NCI-H2227 (cell line): ENCODE measurements around the gene RPS6KC1.
"Not testable (repeated sequence)": the region's sequence is repeated elsewhere in the genome, so short reads cannot be mapped to it uniquely, and the experiment has no call there.

Experiments used
- DNase-seq: peaks from one replicate; lab custom pipeline; 2025; ENCODE audit not compliant: unreplicated experiment; lab: John Stamatoyannopoulos, UW

The RPS6KC1 gene

GRCh38 chr1:213138391-213138790 lies 87.3 kb downstream of the RPS6KC1 start:
- DNase-seq, result no peak

DNA sequence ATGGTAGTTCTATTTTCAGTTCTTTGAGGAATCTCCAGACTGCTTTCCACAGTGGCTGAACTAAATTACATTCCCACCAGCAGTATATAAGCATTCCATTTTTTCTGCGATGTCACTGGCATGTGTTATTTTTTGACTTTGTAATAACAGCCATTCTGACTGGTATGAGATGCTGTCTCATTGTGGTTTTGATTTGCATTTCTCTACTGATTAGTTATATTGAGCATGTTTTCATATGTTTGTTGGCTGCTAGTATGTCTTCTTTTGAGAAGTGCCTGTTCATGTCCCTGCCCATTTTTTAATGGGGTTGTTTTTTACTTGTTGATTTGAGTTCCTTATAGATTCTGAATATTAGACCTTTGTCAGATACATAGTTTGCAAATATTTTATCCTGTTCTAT lies 87.9 kb downstream of the RPS6KC1 start:
- DNase-seq, result no peak

GRCh38 chr1:213148905-213149304 lies 97.9 kb downstream of the RPS6KC1 start:
- no peak for DNase-seq

GRCh38 chr1:213150090-213150489 lies 99.0 kb downstream of the RPS6KC1 start:
- DNase-seq, result not testable (repeated sequence)

GRCh38 chr1:213154056-213154685 lies 103.1 kb downstream of the RPS6KC1 start:
- no peak for DNase-seq

- DNase-seq, result no peak
These were observed 108.3 kb downstream of the RPS6KC1 start for GRCh38 chr1:213159376-213159775.

DNA sequence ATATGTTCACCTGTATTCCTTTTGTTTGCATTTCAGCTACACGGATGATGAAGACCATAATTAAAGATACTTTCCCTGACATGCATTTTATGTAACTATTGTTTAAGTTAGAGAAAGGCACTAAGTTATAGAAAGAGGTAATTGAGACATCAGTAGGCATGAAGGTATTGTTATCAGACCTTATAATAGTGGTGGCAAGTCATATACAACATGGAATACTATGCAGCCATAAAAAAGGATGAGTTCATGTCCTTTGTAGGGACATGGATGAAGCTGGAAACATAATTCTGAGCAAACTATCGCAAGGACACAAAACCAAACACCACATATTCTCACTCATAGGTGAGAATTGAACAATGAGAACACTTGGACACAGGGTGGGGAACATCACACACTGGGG lies 109.4 kb downstream of the RPS6KC1 start:
- not testable (repeated sequence) for DNase-seq

DNA sequence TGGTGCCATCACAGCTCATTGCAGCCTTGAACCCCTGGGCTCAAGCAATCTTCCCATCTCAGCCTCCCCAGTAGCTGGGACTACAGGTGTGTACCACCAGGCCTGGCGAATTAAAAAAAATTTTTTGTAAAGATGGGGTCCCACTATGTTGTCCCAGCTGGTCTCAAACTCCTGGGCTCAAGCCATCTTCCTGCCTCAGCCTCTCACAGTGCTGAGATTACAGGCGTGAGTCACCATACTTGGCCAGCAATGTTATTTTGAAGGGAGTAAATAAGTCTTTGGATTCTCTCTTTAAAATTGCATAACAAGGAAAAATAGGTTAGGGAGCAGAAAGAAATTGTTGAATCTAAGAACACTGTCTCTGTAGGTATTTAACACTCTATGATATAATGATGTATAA lies 111.3 kb downstream of the RPS6KC1 start:
- DNase-seq, result no peak

DNA sequence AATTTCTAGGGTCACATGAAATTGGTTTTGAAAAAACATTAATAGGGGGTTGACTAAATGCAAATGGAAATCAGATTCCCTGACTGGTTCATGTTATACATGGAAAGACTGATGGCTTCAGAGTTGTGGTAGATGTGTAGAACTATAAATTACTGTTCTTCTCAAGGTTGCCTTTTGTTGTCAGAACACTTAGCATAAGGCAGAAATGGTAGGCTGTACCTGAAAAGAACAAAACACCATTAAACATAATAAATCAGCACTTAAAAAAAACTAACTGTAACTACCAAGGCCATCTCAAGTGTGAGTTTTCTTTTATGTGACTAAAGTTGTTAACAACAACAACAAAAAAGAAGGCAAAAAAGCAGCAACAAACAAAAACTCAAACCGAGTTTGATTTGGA lies 111.8 kb downstream of the RPS6KC1 start:
- DNase-seq, result no peak

DNA sequence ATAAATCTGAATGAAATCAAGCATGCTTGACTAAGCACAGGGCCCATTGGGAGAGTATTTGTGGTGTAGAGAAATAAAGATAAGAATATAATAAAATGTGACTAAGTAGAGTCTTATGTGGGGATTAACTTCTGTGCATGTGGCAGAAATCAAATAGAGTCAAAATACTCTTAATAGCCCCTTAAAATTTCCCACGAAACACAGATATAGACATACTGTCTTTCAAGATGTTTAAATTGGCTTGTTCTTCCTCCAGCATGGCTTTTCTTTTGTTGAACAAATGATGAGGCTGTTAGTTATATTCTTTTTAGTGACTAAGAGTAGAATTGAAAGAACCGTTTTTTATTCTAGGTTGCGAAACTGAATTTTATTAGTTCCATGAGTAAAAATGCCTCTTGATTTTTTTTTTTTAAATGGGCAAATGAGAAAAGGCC lies 112.3 kb downstream of the RPS6KC1 start:
- DNase-seq, result no peak

DNA sequence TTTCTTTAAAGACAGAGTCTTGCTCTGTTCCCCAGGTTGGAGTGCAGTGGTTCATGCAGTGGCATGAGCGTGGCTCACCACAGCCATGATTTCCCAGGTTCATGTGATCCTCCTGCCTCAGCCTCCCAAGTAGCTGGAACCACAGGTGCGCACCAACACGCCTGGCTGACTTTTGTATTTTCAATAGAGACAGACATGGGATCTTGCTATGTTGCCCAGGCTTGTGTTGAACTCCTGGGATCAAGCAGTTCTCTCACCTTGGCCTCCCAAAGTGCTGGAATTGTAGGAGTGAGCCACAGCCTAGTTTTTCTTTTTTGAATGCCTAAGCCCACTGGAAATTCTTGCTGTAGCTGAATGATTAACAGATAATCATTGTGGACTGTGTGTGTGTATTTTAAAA lies 113.5 kb downstream of the RPS6KC1 start:
- DNase-seq, result no peak

DNA sequence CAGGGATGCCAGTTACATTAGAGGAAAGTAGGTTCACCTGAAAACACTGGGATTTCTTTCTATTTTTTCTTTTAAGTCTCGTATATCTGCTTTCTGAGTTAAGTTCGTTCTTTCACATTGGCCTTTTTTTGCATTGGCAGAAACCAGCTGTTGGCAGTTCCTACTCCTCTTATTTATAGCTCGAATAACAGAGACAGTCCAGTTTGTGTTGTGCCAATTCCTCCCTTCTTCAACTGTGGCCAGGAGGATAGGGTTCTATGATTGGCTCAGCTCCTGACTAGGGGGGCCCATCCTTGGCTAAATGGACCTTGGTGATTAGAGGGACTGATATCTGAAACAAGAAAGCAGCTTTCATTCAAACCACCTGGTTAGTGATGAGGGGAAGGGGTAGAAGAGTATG lies 115.8 kb downstream of the RPS6KC1 start:
- DNase-seq, result no peak

DNA sequence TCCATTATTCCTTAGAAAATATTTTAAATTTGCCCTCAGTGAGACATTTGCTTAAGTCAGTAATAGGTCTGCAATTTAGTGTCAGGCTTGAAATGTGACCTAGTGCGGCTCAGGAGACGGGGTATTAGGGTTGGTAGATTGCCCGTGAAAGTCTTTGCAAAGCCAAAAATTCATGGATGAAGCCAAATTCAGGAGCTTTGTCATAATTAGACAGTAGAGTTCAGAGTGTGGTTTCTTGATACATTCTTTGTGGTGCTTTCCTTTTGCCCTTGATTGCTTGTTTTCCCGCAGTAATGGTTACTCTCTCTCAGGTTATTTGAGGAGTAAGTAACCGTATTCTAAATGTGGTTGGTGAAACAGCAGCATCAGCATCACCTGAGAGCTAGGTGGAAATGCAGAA lies 120.7 kb downstream of the RPS6KC1 start:
- DNase-seq, result no peak

DNA sequence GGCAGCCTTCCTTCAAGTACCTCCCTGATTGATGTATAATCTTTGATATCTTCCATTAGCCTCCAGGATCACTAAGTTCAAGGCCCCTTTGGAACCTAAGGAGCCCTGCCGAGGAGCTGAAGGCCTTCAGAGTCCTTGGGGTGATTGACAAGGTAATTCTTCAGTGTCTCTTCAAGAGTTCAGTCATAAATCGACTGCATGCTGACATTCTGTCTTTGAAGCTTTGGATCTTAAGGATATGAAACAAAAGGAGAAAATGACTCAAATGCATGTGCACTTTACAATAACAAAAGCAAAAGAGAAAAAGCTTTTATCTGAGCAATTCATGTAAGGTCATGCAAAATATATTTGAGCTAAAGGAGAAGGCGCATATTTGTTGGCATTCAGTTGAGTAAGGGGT lies 125.3 kb downstream of the RPS6KC1 start:
- peak; percentile 12 for DNase-seq

- DNase-seq, result no peak
These were observed 128.7 kb downstream of the RPS6KC1 start for GRCh38 chr1:213179784-213180183.

- DNase-seq, result no peak
These were observed 129.8 kb downstream of the RPS6KC1 start for GRCh38 chr1:213180833-213181232.

DNA sequence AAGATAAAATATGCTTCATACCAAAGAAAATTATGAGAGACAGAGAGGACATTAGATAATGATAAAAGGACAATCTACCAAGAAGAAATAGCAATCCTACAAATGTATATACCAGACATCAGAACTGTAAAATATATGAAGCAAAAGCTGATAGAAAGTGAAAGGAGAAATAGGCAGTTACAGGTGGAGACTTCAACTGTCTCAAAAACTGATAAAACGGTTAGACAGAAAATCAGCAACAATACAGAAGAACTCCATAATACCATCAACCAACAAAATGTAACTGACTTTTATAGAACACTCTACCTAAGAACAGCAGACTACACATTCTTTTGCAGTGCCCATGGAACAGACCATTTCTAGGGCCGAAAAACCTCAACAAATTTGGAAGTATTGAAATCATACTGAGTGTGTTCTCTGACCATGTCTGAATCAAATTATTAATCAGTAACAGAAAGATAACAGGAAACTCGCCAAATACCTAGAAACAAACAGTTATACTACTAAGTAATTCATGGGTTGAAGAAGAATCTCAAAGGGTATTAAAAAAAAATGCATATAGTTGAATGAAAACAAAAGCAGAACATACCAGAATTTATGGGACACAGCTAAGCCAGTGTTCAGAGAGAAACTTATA lies 132.1 kb downstream of the RPS6KC1 start:
- no peak for DNase-seq

DNA sequence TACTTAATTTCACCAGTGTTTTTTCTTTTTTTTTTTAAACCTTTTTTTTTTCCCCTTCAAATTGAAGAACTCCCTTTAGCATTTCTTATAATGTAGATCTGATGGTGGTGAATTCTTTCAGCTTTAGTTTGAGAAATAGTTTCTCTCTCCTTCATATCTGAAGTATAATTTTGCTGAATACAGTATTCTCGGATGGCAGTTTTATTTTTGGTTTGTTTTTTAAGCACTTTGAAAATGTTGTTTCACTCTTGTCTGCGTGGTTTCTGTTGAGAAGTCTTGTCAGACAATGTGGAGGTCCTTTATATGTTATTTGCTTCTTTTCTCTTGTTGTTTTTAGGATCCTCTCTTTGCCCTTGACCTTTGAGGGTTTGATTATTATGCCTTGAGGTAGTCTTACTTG lies 135.1 kb downstream of the RPS6KC1 start:
- DNase-seq, result no peak

DNA sequence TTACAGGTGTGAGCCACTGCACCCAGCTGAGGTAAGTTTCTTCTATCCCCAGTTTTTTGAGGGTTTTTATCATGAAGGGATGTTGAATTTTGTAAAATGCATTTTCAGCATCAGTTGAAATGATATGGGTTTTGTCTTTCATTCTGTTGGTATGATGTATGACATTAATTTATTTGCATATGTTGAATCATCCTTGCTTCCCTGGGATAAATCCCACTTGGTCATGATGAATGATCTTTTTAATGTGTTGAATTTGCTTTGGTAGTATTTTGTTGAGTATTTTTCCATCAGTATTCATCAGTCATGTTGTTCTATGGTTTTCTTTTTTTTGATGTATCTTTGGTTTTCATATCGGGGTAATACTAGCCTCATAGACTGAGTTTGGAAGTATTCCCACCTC lies 141.0 kb downstream of the RPS6KC1 start:
- no peak for DNase-seq

DNA sequence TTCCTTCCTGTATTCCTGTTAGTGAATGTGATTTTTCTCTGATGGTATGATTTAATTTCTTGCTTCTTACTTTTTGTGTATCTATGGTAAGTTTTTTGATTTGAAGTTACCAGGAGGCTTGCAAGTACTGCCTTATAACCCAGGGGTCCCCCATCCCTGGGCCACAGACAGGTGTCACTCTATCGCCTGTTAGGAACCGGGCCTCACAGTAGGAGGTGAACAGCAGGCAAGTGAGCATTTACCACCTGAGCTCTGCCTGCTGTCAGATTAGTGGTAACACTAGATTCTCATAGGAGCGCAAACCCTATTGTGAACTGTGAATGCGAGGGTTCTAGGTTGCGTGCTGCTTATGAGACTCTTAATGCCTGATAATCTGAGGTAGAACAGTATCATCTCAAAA lies 143.3 kb downstream of the RPS6KC1 start:
- no peak for DNase-seq

DNA sequence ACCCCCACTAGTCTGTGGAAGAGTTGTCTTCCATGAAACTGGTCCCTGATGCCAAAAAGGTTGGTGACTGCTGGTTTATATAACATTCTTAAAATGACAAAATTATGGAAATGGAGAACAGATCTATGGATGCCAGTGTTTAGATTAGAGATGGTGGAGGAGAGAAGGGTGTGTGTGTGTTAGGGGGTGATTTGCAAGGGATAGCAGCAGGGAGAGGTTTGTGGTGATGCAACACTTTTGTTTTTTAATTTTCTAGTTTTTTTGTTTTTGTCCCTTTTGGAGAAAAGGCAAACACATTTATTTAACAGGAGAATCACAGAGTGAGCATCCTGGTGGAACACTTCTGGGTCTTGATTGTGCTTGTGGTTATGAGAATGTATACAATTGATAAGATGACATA lies 143.8 kb downstream of the RPS6KC1 start:
- DNase-seq, result no peak

GRCh38 chr1:213196328-213197054 lies 145.4 kb downstream of the RPS6KC1 start:
- not testable (repeated sequence) for DNase-seq
